BLaER1 (cell line): ENCODE results near the gene PATE4.
"Not testable (repeated sequence)": the region's sequence is repeated elsewhere in the genome, so short reads cannot be mapped to it uniquely, and the experiment has no call there.

ENCODE experiments used
- H3K27ac ChIP-seq: shearing (Covaris generic); formaldehyde crosslinking; 2 replicates; pipeline ENCODE4 v1.8.1; 2022
- H3K27me3 ChIP-seq: shearing (Covaris generic); formaldehyde crosslinking; 2 replicates; pipeline ENCODE4 v1.8.1; 2022
- H3K36me3 ChIP-seq: shearing (Covaris generic); formaldehyde crosslinking; 2 replicates; pipeline ENCODE4 v1.8.1; 2022
- H3K4me1 ChIP-seq: shearing (Covaris generic); formaldehyde crosslinking; 2 replicates; pipeline ENCODE4 v1.8.1; 2022
- H3K4me2 ChIP-seq: shearing (Covaris generic); formaldehyde crosslinking; 2 replicates; pipeline ENCODE4 v1.8.1; 2022
- H3K4me3 ChIP-seq: shearing (Covaris generic); formaldehyde crosslinking; 2 replicates; pipeline ENCODE4 v1.8.1; 2022
- H3K9ac ChIP-seq: shearing (Covaris generic); formaldehyde crosslinking; 2 replicates; pipeline ENCODE4 v1.8.1; 2022
- H3K9me3 ChIP-seq: shearing (Covaris generic); formaldehyde crosslinking; 2 replicates; pipeline ENCODE4 v1.8.1; 2022
- H4K20me1 ChIP-seq: shearing (Covaris generic); formaldehyde crosslinking; 2 replicates; pipeline ENCODE4 v1.8.1; 2022
- Cebpa-rat ChIP-seq: shearing (Covaris generic); IDR thresholded peaks from 2 replicates; pipeline ENCODE4 v1.8.1; 2022

The PATE4 gene

GRCh38 chr11:125833016-125833415 lies at the start of gene PATE4:
PATE4 (plus strand) TSS chr11:125833316; CDS start chr11:125833360, 44 bp downstream.
- H3K27me3 ChIP-seq: no peaks in the 10 kb centered on the region
- H3K27ac ChIP-seq: no peak within 1 kb of the TSS
- H3K9me3 ChIP-seq: peaks cover 6% of the 10 kb centered on the region; the same call in 1 of the 2 replicates
- no peak within 1 kb of the TSS for H3K4me2 ChIP-seq
- no peak for TF ChIP-seq Cebpa-rat
- H3K9ac ChIP-seq: no peak within 1 kb of the TSS
- no peaks in the 10 kb centered on the region for H3K36me3 ChIP-seq
- H4K20me1 ChIP-seq: no peaks in the 10 kb centered on the region
- H3K4me1 ChIP-seq: no peaks in the 10 kb centered on the region
- no peak within 1 kb of the TSS for H3K4me3 ChIP-seq

- no peak overlapping the region for H3K4me2 ChIP-seq
- H3K4me1 ChIP-seq: no peaks in the 10 kb centered on the region
- H3K9ac ChIP-seq: no peak overlapping the region
- no peaks in the 10 kb centered on the region for H3K36me3 ChIP-seq
- H3K27me3 ChIP-seq: no peaks in the 10 kb centered on the region
- H4K20me1 ChIP-seq: no peaks in the 10 kb centered on the region
- H3K27ac ChIP-seq: no peak overlapping the region
- no peak for TF ChIP-seq Cebpa-rat
- no peaks in the 10 kb centered on the region for H3K9me3 ChIP-seq
- no peak overlapping the region for H3K4me3 ChIP-seq
Measured at GRCh38 chr11:125784678-125785077, 48.4 kb upstream of the PATE4 start.

GRCh38 chr11:125787827-125788226 lies 45.3 kb upstream of the PATE4 start, which contains the start of gene PATE3:
PATE3 (plus strand) TSS chr11:125788127; CDS start chr11:125788152, 25 bp downstream.
- Histone ChIP-seq H3K9me3 (no peaks in the 10 kb centered on the region), H3K4me2 (no peak within 1 kb of the TSS), H3K27me3 (no peaks in the 10 kb centered on the region), H3K9ac (no peak within 1 kb of the TSS), H3K4me1 (no peaks in the 10 kb centered on the region), H3K27ac (no peak within 1 kb of the TSS), H4K20me1 (no peaks in the 10 kb centered on the region), H3K36me3 (no peaks in the 10 kb centered on the region), H3K4me3 (no peak within 1 kb of the TSS)
- no peak for TF ChIP-seq Cebpa-rat

- Histone ChIP-seq H3K27ac (no peak overlapping the region), H3K27me3 (no peaks in the 10 kb centered on the region), H3K36me3 (no peaks in the 10 kb centered on the region), H3K9me3 (no peaks in the 10 kb centered on the region), H3K9ac (no peak overlapping the region), H4K20me1 (no peaks in the 10 kb centered on the region), H3K4me1 (no peaks in the 10 kb centered on the region), H3K4me2 (no peak overlapping the region), H3K4me3 (no peak overlapping the region)
- no peak for TF ChIP-seq Cebpa-rat
Measured at GRCh38 chr11:125790825-125791224, 42.3 kb upstream of the PATE4 start.

- no peak for TF ChIP-seq Cebpa-rat
- Histone ChIP-seq H3K9me3 (peaks cover 25% of the 10 kb centered on the region), H3K36me3 (no peaks in the 10 kb centered on the region), H3K4me3 (no peak overlapping the region), H3K27ac (no peak overlapping the region), H4K20me1 (no peaks in the 10 kb centered on the region), H3K4me2 (no peak overlapping the region), H3K27me3 (no peaks in the 10 kb centered on the region), H3K9ac (no peak overlapping the region), H3K4me1 (no peaks in the 10 kb centered on the region)
Measured at GRCh38 chr11:125797641-125798040, 35.5 kb upstream of the PATE4 start.

GRCh38 chr11:125799808-125800207 lies 33.3 kb upstream of the PATE4 start:
- Histone ChIP-seq H4K20me1 (no peaks in the 10 kb centered on the region), H3K4me2 (no peak overlapping the region), H3K36me3 (no peaks in the 10 kb centered on the region; the same call in 1 of the 2 replicates), H3K27ac (no peak overlapping the region), H3K4me1 (no peaks in the 10 kb centered on the region), H3K9ac (no peak overlapping the region), H3K9me3 (peaks cover 37% of the 10 kb centered on the region), H3K4me3 (no peak overlapping the region), H3K27me3 (no peaks in the 10 kb centered on the region)
- no peak for TF ChIP-seq Cebpa-rat

GRCh38 chr11:125802387-125802786 lies 30.7 kb upstream of the PATE4 start:
- H3K27ac ChIP-seq: no peak overlapping the region
- no peaks in the 10 kb centered on the region for H4K20me1 ChIP-seq
- no peaks in the 10 kb centered on the region; the same call in 1 of the 2 replicates for H3K36me3 ChIP-seq
- no peaks in the 10 kb centered on the region for H3K27me3 ChIP-seq
- H3K9me3 ChIP-seq: peaks cover 33% of the 10 kb centered on the region
- no peak overlapping the region for H3K4me3 ChIP-seq
- no peak overlapping the region for H3K9ac ChIP-seq
- H3K4me1 ChIP-seq: no peaks in the 10 kb centered on the region
- no peak for TF ChIP-seq Cebpa-rat
- H3K4me2 ChIP-seq: no peak overlapping the region

- Histone ChIP-seq H3K4me1 (no peaks in the 10 kb centered on the region), H3K27me3 (0 out of 2 replicates have a peak, but pooled peaks cover 3% of the 10 kb centered on the region), H4K20me1 (no peaks in the 10 kb centered on the region), H3K36me3 (no peaks in the 10 kb centered on the region; the same call in 1 of the 2 replicates), H3K9ac (no peak overlapping the region), H3K4me3 (no peak overlapping the region), H3K9me3 (peaks cover 10% of the 10 kb centered on the region), H3K27ac (no peak overlapping the region), H3K4me2 (no peak overlapping the region)
- TF ChIP-seq Cebpa-rat: no peak
Measured at GRCh38 chr11:125807909-125808308, 25.2 kb upstream of the PATE4 start.

GRCh38 chr11:125835748-125836147 lies 2.6 kb downstream of the PATE4 start:
- TF ChIP-seq Cebpa-rat: no peak
- no peaks in the 10 kb centered on the region for H3K4me1 ChIP-seq
- H3K36me3 ChIP-seq: no peaks in the 10 kb centered on the region
- H3K4me2 ChIP-seq: no peak overlapping the region
- peaks cover 4% of the 10 kb centered on the region; the same call in 1 of the 2 replicates for H3K9me3 ChIP-seq
- H3K4me3 ChIP-seq: no peak overlapping the region
- H3K27me3 ChIP-seq: no peaks in the 10 kb centered on the region
- H4K20me1 ChIP-seq: no peaks in the 10 kb centered on the region
- H3K27ac ChIP-seq: no peak overlapping the region
- H3K9ac ChIP-seq: no peak overlapping the region

- H3K27ac ChIP-seq: no peak overlapping the region
- peaks cover 35% of the 10 kb centered on the region for H3K9me3 ChIP-seq
- no peaks in the 10 kb centered on the region for H3K4me1 ChIP-seq
- H3K4me2 ChIP-seq: no peak overlapping the region
- no peak overlapping the region for H3K9ac ChIP-seq
- no peaks in the 10 kb centered on the region for H3K27me3 ChIP-seq
- H4K20me1 ChIP-seq: no peaks in the 10 kb centered on the region
- H3K36me3 ChIP-seq: peaks cover 14% of the 10 kb centered on the region; the same call in 1 of the 2 replicates
- no peak for TF ChIP-seq Cebpa-rat
- H3K4me3 ChIP-seq: no peak overlapping the region
Measured at GRCh38 chr11:125842321-125842948, 9.3 kb downstream of the PATE4 start.

GRCh38 chr11:125846188-125846587 lies 13.1 kb downstream of the PATE4 start:
- no peaks in the 10 kb centered on the region for H4K20me1 ChIP-seq
- no peak for TF ChIP-seq Cebpa-rat
- no peaks in the 10 kb centered on the region for H3K4me1 ChIP-seq
- H3K9me3 ChIP-seq: peaks cover 40% of the 10 kb centered on the region
- no peak overlapping the region for H3K4me2 ChIP-seq
- H3K27me3 ChIP-seq: no peaks in the 10 kb centered on the region
- H3K9ac ChIP-seq: no peak overlapping the region
- no peak overlapping the region for H3K4me3 ChIP-seq
- H3K36me3 ChIP-seq: peaks cover 14% of the 10 kb centered on the region; the same call in 1 of the 2 replicates
- H3K27ac ChIP-seq: no peak overlapping the region

GRCh38 chr11:125857670-125858069 lies 24.6 kb downstream of the PATE4 start:
- not testable (repeated sequence) for H4K20me1 ChIP-seq, H3K4me1 ChIP-seq, H3K27ac ChIP-seq, H3K27me3 ChIP-seq, H3K4me2 ChIP-seq, H3K36me3 ChIP-seq, H3K9ac ChIP-seq, H3K4me3 ChIP-seq
- H3K9me3 ChIP-seq: peaks cover 17% of the 10 kb centered on the region; the same call in 1 of the 2 replicates

- not testable (repeated sequence) for H3K9ac ChIP-seq, H3K4me1 ChIP-seq, H4K20me1 ChIP-seq, H3K4me2 ChIP-seq, H3K27me3 ChIP-seq, H3K4me3 ChIP-seq, H3K27ac ChIP-seq, H3K36me3 ChIP-seq
- 0 out of 2 replicates have a peak, but pooled peaks cover 17% of the 10 kb centered on the region for H3K9me3 ChIP-seq
Measured at GRCh38 chr11:125862786-125863185, 29.7 kb downstream of the PATE4 start.

- H3K4me3 ChIP-seq, H3K27ac ChIP-seq, H3K4me2 ChIP-seq, H3K9me3 ChIP-seq, H3K27me3 ChIP-seq, H3K4me1 ChIP-seq, H4K20me1 ChIP-seq, H3K36me3 ChIP-seq, H3K9ac ChIP-seq: not testable (repeated sequence)
Measured at GRCh38 chr11:125865354-125865753, 32.2 kb downstream of the PATE4 start.
